Stomach smooth muscle (tissue), 2 donors: ENCODE measurements around the gene RAPGEF5.

ENCODE experiments used
- H3K27ac ChIP-seq: one replicate; pipeline ENCODE4 v1.7.0; 2013; ENCODE audit warnings: mild to moderate bottlenecking, low read length, inconsistent platforms
- H3K27me3 ChIP-seq, 2 donors: one replicate each; pipeline ENCODE4 v1.7.0; 2013; ENCODE audit warnings: low read length in 2 of 2; ENCODE audit not compliant: insufficient read depth in 2 of 2, control insufficient read depth in 1 of 2
- H3K36me3 ChIP-seq, 2 donors: one replicate each; pipeline ENCODE4 v1.7.0; 2013; ENCODE audit warnings: low read length in 2 of 2; ENCODE audit not compliant: control insufficient read depth in 2 of 2, insufficient read depth in 2 of 2
- H3K4me1 ChIP-seq: one replicate; pipeline ENCODE4 v1.7.0; 2013; ENCODE audit warnings: low read length; ENCODE audit not compliant: control insufficient read depth, insufficient read depth
- H3K4me3 ChIP-seq, 2 donors: one replicate each; pipeline ENCODE4 v1.7.0; 2013; ENCODE audit warnings: low read length in 2 of 2
- H3K9ac ChIP-seq, 2 donors: one replicate each; pipeline ENCODE4 v1.7.0; 2013; ENCODE audit warnings: low read length in 2 of 2, mild to moderate bottlenecking in 1 of 2
- H3K9me3 ChIP-seq, 2 donors: one replicate each; pipeline ENCODE4 v1.7.0; 2013; ENCODE audit warnings: low read length in 2 of 2; ENCODE audit not compliant: control insufficient read depth in 2 of 2
- donor health status: healthy.
- donor health status: Pancreatic carcinoma.

Gene RAPGEF5

DNA sequence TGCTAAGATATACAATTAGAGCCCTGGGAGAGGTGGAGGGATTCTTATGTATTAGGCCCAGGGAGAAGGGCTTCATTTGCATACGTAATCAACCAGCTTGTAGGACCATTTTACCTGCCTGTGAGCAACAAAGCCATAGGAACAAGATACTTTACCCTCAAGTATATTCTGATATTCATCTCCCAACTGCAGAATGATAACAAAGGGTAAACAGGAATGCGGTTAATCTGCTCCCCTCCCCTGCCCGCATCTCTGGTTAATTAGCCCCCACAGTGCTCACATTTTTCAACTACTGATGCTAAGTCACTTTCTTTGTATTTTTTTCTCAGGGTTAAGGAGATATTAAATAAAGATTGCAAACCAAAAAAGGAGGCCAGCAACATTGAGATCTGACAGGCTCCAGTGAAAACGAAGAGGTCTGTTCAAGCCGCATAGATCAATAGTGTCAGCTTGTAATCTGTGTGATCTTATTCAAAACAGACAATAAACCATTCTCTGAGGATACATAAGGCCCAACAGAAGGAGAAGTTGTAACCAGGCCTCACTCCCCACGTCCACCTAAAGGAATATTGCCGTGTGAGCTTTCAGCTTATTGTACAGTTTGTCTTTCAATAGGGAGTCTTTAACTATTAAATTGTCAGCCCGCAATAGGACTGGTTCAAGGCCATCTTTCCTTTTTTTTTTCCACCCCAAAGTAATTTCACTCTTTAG, 203.4 kb downstream of the RAPGEF5 start:
- no peak overlapping the region for H3K4me3 ChIP-seq
- no peak overlapping the region for H3K9ac ChIP-seq
- H3K27me3 ChIP-seq: no peaks in the 10 kb centered on the region
- H3K36me3 ChIP-seq: no peaks in the 10 kb centered on the region
- no peaks in the 10 kb centered on the region for H3K9me3 ChIP-seq
- H3K4me1 ChIP-seq: no peaks in the 10 kb centered on the region
- no peak overlapping the region for H3K27ac ChIP-seq

DNA sequence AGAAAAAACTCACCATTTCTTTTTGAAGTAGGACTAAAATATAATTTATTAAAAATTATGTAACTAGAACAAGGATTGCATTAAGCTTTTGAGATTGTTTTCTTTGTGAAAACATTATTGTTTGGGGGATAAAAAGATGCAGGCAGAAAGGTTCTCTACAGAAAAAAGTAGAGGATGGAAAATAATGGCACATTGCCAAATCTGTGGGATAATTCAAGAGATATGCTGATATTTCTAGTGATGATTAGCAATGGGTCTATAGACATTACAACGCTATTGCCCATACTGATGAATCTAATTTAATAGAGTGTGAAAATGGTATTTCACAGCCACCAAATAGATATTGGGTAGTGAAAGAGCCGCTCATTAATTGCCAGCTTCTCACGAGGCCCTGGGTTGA, 204.3 kb downstream of the RAPGEF5 start:
- Histone ChIP-seq H3K27me3 (no peaks in the 10 kb centered on the region), H3K4me3 (no peak overlapping the region), H3K27ac (no peak overlapping the region), H3K9me3 (no peaks in the 10 kb centered on the region), H3K36me3 (no peaks in the 10 kb centered on the region), H3K9ac (no peak overlapping the region), H3K4me1 (no peaks in the 10 kb centered on the region)

DNA sequence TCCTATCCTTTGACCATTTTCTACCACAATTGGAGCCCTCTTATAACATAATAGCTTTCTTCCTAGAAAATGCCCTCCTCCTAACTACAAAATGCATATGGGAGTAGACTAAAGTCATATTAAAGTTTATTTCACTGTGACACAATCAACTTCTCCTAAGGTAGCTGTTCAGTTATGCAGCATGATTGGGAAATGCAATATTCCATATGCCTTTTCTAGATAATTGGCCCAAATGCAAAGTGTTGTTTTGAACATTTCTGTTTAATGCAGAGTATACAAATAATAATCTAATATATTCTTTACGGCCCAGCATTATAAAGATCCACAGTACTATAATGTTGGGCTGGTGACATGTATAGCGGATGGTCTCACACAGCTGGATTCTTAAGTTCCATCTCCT, 205.1 kb downstream of the RAPGEF5 start:
- H3K27me3 ChIP-seq: no peaks in the 10 kb centered on the region
- H3K27ac ChIP-seq: no peak overlapping the region
- H3K4me1 ChIP-seq: no peaks in the 10 kb centered on the region
- no peak overlapping the region for H3K4me3 ChIP-seq
- no peaks in the 10 kb centered on the region for H3K9me3 ChIP-seq
- H3K36me3 ChIP-seq: no peaks in the 10 kb centered on the region
- no peak overlapping the region for H3K9ac ChIP-seq

DNA sequence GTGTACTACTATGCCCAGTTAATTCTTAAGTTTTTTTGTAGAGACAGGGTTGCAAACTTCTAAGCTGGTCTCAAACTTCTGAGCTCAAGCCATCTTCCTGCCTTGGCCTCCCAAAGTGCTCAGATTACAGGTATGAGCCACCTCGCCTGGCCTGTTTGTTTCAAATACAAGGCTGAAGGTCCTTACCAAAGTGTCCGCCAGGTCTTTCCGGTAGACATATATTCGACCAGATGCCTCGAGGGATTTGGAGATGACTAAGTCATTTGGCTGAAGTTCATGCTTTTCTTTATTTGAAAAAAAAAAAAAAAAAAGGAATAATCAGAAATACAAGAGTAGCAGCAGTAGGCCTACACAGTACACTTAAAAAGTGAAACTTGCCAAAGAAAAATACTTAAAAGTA, 206.7 kb downstream of the RAPGEF5 start:
- Histone ChIP-seq H3K27ac (no peak overlapping the region), H3K27me3 (no peaks in the 10 kb centered on the region), H3K9me3 (no peaks in the 10 kb centered on the region), H3K4me1 (no peaks in the 10 kb centered on the region), H3K9ac (no peak overlapping the region), H3K4me3 (no peak overlapping the region), H3K36me3 (no peaks in the 10 kb centered on the region)

DNA sequence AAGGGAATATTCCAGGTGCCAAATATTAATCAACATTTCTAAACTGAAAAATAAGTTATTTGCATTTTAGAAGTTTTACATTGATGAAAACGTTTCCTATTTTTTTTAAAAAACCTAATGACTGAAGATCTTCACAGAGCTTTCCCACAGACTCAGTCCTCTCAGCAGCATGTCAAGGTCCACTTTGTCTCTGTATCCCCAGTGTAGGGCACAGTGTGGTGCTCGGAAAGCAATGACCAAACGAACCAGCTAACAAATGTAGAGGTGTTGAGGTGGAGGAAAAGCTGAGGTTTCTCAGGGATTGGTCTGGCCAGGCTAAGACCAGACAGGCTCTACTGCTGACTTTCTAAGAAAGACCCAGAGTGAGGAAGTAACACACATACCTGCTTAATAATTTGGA, 209.1 kb downstream of the RAPGEF5 start:
- Histone ChIP-seq H3K36me3 (no peaks in the 10 kb centered on the region), H3K9me3 (no peaks in the 10 kb centered on the region), H3K27ac (no peak overlapping the region), H3K9ac (no peak overlapping the region), H3K4me3 (no peak overlapping the region), H3K4me1 (no peaks in the 10 kb centered on the region), H3K27me3 (no peaks in the 10 kb centered on the region)

DNA sequence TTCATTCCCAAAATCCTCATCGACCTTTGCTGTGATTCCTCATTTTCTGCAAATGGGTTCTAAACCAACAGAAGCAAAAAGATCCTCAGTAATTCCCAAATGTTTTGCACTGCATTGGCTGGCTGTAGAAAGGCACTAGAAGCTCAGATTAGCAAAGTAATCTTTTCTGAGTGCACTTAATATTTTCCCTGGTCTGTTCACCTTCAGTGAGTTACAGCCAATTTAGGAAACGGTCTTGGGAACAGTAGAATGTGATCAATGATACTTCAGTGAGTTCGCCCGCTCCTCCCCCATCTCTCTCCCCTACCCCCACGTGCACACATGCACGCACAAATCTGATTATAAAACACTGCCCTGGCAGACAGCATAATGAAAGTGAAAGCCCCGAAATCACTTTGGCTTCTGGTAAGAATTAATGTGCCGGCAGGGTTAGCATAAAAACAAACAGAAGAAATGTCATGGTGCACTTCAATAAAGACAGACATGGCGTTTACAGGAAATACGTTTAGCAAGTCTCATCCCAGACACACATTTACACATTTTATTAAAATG, 209.9 kb downstream of the RAPGEF5 start:
- Histone ChIP-seq H3K27me3 (no peaks in the 10 kb centered on the region), H3K36me3 (no peaks in the 10 kb centered on the region), H3K9ac (no peak overlapping the region), H3K4me3 (peak overlapping the region; percentile 52 to 60), H3K9me3 (no peaks in the 10 kb centered on the region), H3K4me1 (no peaks in the 10 kb centered on the region), H3K27ac (no peak overlapping the region)

DNA sequence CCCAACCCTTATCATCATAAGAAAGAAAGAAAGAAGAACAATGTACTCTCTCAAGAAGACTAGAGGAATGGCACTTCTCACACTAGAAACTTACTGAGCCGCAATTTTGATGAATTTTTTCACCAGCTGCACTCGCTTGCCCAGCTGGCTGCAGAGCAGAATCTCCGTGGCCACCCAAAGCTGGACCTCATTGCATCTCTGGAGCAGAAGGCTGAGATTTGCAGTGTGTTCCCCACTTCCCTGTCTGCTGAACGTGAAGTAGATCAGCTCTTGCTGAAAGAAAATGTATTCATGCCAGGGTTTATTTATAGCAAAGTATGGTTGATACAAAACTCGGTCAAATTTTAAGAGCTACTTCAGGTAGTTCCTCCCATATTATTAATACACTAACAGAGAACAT, 212.0 kb downstream of the RAPGEF5 start:
- Histone ChIP-seq H3K36me3 (no peaks in the 10 kb centered on the region), H3K4me3 (no peak overlapping the region), H3K4me1 (no peaks in the 10 kb centered on the region), H3K27me3 (no peaks in the 10 kb centered on the region), H3K9ac (no peak overlapping the region), H3K27ac (no peak overlapping the region), H3K9me3 (no peaks in the 10 kb centered on the region)

DNA sequence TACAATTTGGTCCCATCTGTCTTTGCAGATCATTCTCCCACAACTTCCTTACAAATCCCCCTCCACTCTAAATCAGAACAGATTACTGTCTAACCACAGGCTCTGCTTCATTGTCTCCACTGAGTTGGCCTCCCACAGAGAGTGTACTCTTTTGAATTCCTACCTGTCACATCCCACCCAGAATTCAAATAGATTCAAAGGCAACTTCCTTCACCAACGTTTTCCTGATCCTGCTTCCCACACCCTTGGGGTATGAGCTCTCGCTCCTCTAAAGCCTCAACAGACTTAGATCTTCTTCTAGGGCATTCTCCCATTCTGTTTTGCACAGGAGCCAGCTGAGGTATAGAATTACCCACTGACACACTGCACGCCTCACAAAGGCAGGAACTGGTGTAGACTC, 213.5 kb downstream of the RAPGEF5 start:
- H3K4me1 ChIP-seq: no peaks in the 10 kb centered on the region
- H3K9ac ChIP-seq: no peak overlapping the region
- H3K4me3 ChIP-seq: no peak overlapping the region
- H3K27me3 ChIP-seq: no peaks in the 10 kb centered on the region
- no peaks in the 10 kb centered on the region for H3K36me3 ChIP-seq
- no peaks in the 10 kb centered on the region for H3K9me3 ChIP-seq
- H3K27ac ChIP-seq: no peak overlapping the region

DNA sequence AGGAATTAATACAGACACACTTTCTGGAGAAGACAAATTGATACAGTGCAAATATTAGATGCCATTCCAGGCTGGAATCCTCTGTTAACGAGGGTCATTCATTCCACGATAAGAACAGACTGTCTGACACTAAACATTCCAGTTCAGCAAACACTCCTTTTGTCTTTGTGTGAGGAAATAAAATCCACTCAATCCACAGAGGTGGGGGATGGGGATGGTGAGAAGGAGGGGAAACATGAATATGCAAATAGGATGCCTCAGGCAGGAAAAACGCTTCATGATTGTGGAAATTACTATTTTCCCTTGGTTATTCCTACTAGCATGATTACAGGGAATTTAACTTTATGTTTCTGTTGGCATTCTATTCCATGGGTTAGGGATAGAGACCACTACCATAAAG, 214.4 kb downstream of the RAPGEF5 start:
- Histone ChIP-seq H3K9me3 (no peaks in the 10 kb centered on the region), H3K9ac (no peak overlapping the region), H3K27ac (no peak overlapping the region), H3K27me3 (no peaks in the 10 kb centered on the region), H3K4me3 (no peak overlapping the region), H3K36me3 (no peaks in the 10 kb centered on the region), H3K4me1 (no peaks in the 10 kb centered on the region)

DNA sequence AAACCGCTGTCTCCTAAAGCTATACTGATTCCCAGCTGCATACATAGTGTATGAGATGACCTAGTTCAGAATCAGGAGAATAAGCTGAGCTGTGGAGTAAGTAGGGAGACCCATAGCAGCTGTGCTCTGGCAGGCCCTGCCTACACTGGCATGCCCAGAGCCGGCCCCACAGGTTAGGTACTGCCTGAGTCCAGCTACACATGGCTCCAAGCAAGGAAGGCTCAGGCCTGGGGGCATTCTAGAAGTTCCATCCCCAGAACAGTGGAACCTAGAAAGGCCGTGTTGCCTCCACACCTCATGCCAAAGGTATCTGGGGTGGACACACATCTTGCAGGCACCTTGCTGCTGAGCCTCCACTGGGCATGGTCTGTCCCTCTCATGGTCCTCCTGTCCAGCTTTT, 215.6 kb downstream of the RAPGEF5 start:
- no peak overlapping the region for H3K4me3 ChIP-seq
- H3K4me1 ChIP-seq: no peaks in the 10 kb centered on the region
- H3K27ac ChIP-seq: no peak overlapping the region
- no peaks in the 10 kb centered on the region for H3K27me3 ChIP-seq
- H3K36me3 ChIP-seq: no peaks in the 10 kb centered on the region
- H3K9me3 ChIP-seq: no peaks in the 10 kb centered on the region
- H3K9ac ChIP-seq: no peak overlapping the region

DNA sequence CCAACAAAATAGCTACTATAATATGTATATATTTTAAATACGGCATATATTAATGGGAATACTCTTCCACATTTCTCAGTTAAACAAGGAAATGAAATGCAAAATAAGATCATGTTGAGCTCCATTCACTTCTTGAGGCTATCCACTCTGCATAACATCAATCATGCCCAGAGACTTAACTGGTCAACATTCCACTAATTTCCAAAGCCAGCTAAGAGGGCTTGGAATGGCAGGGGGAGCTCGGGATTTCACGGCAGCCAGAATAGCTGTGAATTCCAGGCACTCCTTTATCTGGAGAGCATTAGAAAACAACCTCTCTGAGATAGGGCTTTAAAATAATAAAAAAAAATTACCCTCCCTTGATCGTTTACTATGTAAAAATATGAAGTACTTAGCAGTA, 216.4 kb downstream of the RAPGEF5 start:
- H3K9ac ChIP-seq: no peak overlapping the region
- no peaks in the 10 kb centered on the region for H3K36me3 ChIP-seq
- no peaks in the 10 kb centered on the region for H3K27me3 ChIP-seq
- H3K4me3 ChIP-seq: no peak overlapping the region
- no peaks in the 10 kb centered on the region for H3K4me1 ChIP-seq
- no peaks in the 10 kb centered on the region for H3K9me3 ChIP-seq
- no peak overlapping the region for H3K27ac ChIP-seq
